Measurements from ENCODE around the gene PLEKHG4. TPM values are rescaled to one million over a fixed set of nuclear protein-coding genes. Genes with fewer than 3 reads are reported as not detected.

The PLEKHG4 gene
- total and polyA plus RNA-seq, 9 of the 15 experiments (the other 6 are each of a cell fraction or from before 2014, with no cell fraction given): 3.7 to 36.8 (median 17.9) TPM

DNA sequence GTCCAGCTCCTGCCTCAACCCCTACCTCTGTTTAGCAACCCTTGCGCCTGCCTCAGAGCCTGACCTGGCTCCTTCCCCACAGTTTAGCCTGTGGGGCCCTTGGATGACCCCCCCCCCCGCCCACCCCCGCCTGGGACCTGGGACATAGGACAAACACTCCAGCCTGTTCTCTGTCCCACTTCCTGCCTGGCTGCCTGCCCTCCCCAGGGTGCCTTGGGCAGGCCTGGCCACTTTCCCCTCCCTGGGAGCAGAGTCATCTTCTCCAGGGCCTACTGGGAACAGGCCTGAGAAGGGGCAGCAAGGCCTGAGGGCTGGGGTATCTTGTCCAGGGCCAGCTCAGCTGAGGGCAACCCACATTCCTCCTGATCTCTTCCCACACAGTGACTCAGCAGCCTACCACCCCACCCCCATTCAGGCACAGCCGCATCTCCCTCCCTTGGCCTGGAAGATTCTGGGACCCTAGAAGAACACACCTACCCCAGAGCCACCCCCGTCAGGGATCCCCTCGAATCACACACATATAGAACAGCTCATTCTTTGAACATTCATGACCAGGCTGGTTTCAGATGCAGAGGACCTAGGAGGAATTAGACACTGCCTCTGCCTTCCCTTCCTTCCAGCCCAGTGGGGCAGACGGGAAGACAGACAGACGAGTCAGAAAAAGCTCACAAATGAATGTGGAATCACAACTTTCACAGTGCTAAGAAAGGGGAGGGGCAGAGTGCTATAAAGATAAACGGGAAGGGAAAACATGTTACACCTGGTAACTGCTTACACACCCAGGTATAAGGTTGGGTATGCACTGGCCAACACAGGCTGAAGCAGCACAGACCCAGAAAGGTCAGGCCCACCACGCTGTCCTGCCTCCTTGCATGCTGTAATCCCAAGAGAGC lies 38.1 kb upstream of the PLEKHG4 start (continued):
- TF ChIP-seq DEAF1 (CRISPR knock-in tag; IDR thresholded peaks at IDR 0.05) (no peak), RBM39 (optimal IDR thresholded peaks at IDR 0.05; ENCODE audit: low read depth, low read length) (no peak), ZNF24 (IDR thresholded peaks at IDR 0.05) (no peak), ETS1 (conservative IDR thresholded peaks at IDR 0.05; ENCODE audit: control insufficient read depth, low read depth, low read length) (no peak), HDAC2 (IDR thresholded peaks at IDR 0.05) (peak; percentile 40; the same call in 1 of the 2 replicates), PCBP1 (IDR thresholded peaks at IDR 0.05; ENCODE audit: low read depth, low read length, poor library complexity, severe bottlenecking) (no peak), ZNF561 (CRISPR knock-in tag; conservative IDR thresholded peaks at IDR 0.05) (no peak), NFRKB (IDR thresholded peaks at IDR 0.05; ENCODE audit: low read depth) (peak; percentile 36; the same call in 1 of the 2 replicates), RAD21 (CRISPR knock-in tag; conservative IDR thresholded peaks at IDR 0.05 in 1 of 2, IDR thresholded peaks at IDR 0.05 in 1 of 2) (no peak), HINFP (tag; conservative IDR thresholded peaks at IDR 0.05; ENCODE audit: low read depth) (no peak), COPS2 (conservative IDR thresholded peaks at IDR 0.05) (no peak), MCM7 (IDR thresholded peaks at IDR 0.05) (no peak), SLC30A9 (CRISPR knock-in tag; IDR thresholded peaks at IDR 0.05) (no peak)
- TF ChIP-seq, protein P1, sequence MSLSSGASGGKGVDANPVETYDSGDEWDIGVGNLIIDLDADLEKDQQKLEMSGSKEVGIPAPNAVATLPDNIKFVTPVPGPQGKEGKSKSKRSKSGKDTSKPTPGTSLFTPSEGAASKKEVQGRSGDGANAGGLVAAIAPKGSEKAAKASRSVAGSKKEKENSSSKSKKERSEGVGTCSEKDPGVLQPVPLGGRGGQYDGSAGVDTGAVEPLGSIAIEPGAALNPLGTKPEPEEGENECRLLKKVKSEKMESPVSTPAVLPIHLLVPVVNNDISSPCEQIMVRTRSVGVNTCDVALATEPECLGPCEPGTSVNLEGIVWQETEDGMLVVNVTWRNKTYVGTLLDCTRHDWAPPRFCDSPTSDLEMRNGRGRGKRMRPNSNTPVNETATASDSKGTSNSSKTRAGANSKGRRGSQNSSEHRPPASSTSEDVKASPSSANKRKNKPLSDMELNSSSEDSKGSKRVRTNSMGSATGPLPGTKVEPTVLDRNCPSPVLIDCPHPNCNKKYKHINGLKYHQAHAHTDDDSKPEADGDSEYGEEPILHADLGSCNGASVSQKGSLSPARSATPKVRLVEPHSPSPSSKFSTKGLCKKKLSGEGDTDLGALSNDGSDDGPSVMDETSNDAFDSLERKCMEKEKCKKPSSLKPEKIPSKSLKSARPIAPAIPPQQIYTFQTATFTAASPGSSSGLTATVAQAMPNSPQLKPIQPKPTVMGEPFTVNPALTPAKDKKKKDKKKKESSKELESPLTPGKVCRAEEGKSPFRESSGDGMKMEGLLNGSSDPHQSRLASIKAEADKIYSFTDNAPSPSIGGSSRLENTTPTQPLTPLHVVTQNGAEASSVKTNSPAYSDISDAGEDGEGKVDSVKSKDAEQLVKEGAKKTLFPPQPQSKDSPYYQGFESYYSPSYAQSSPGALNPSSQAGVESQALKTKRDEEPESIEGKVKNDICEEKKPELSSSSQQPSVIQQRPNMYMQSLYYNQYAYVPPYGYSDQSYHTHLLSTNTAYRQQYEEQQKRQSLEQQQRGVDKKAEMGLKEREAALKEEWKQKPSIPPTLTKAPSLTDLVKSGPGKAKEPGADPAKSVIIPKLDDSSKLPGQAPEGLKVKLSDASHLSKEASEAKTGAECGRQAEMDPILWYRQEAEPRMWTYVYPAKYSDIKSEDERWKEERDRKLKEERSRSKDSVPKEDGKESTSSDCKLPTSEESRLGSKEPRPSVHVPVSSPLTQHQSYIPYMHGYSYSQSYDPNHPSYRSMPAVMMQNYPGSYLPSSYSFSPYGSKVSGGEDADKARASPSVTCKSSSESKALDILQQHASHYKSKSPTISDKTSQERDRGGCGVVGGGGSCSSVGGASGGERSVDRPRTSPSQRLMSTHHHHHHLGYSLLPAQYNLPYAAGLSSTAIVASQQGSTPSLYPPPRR (CRISPR knock-in tag; IDR thresholded peaks at IDR 0.05; ENCODE audit: borderline replicate concordance): no peak
